ENCODE measurements around the gene GGTLC2.
"Not testable (repeated sequence)": the region's sequence is repeated elsewhere in the genome, so short reads cannot be mapped to it uniquely, and the experiment has no call there.

GGTLC2 gene

GRCh38 chr22:22638313-22638712 lies 6.1 kb upstream of the GGTLC2 start:
- not testable (repeated sequence) for DNase-seq

GRCh38 chr22:22642255-22642654 lies 2.2 kb upstream of the GGTLC2 start:
- DNase-seq, result not testable (repeated sequence)

- not testable (repeated sequence) for DNase-seq
Observed at GRCh38 chr22:22645969-22646368, 1.6 kb downstream of the GGTLC2 start.

DNA sequence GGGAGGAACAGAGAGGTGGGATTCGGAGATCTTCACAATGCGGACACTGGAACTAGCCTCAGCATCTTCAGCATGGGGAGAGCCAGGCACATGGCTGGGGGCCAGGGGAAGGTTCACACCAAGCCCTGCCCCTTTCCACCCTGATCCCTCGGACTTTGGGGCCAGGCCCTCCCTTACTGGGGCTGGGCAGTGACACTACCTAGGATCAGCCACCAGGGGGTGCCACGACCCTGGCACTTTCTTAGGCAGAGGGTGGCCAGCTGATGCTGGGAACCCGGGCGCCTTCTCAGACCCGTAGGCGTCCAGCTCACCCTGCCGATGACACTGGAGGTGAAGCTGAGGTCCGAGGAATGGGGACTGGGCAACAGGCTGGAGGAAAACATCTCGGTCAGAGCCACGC lies 3.5 kb downstream of the GGTLC2 start:
- DNase-seq, result not testable (repeated sequence)

DNA sequence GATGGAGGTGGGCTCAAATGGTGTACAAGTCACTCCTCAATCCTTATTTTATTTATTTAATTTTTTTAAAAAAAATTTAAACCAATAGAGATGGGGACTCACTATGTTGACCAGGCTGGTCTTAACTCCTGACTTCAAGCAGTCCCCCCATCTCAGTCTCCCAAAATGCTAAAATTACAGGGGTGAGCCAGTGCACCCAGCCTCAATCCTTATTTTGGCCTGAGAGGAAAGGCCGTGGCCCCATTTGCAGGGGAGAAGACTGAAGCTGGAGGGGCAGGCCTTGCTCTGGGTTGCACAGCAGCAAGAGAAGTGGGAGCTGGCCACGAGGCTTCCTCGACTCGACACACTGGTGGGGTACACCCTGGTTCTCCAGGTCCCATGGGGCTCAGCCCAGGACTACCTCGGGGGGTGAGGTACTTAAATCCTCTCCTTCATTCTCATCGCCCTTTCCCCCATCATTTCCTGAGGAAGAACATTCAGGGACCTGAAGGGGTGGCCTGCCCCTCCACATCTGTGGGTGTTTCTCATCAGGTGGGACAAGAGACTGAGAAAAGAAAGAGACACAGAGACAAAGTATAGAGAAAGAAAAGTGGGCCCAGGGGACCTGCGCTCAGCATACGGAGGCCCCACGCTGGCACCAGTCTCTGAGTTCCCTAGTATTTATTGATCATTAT lies 4.6 kb downstream of the GGTLC2 start:
- not testable (repeated sequence) for DNase-seq

- not testable (repeated sequence) for DNase-seq
Observed at GRCh38 chr22:22649761-22650160, 5.3 kb downstream of the GGTLC2 start.

- not testable (repeated sequence) for DNase-seq
Observed at GRCh38 chr22:22650398-22650797, 6.0 kb downstream of the GGTLC2 start.

DNA sequence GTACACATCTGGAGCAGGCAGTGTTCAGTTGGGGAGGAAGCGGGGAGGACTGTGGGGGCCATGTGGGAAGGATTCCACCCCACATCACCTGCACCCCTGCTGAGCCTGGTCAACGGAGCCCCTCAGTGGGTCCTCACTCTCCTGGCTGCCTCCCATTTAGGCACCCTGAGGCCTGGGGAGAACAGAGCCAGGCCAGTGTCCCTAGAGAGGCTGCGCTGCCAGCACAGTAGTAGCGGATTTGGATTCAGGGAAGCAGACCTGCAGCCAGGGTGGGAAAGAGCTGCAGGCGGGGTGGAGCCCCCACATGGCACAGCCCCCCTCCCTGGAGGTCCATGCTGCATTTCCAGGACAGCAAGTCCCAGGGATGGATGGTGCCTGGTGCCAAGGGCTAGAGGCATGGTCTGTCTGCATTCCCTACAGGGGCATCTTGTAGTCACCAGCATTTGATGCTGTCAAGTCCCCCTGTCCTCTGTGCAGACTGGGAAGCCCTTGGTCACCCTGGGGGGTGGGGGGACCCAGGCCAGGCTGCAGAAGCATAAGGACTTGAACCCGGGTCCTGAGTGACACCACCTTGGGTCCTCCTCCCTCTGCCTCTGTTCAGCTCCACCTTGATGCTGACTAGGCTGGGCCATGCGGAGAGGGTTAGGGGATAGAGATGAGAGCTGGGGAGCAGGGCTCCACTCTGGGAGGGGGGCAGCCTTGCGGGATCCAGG lies 6.5 kb downstream of the GGTLC2 start:
- not testable (repeated sequence) for DNase-seq

DNA sequence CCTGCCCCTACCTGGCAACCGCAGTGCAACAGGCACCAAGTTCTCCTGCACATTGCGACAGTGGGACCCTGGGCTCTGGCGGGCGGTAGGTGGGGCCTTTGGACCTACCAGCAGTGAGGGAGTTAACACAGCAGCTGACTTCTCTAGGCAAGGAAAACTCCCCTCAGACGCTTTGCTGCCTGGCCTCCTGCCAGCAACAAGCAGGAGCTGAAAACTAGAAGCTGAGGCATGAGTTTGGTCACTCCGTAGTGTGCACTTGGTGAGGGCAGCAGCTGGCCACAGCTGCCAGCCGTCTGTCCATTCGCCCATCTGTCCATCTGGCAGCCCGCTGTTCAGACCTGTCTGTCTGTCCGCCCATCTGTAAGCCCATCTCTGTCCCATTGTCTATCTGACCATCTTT lies 7.2 kb downstream of the GGTLC2 start:
- DNase-seq, result not testable (repeated sequence)

DNA sequence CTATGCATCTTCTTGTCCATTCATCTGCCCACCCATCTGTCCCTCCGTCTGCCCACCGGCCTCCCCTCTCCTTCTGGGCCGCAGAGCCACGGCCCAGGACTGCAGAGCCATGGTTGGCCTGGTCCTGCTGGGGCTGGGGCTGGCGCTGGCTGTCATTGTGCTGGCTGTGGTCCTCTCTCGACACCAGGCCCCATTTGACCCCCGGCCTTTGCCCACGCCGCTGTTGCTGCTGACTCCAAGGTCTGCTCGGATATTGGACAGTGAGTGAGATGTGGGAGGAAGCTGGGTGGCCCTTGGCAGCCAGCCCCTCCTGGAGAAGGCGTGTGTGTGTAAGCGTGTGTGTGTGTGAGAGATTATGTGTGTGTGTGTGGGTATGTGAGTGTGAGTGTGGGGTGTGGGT lies 7.7 kb downstream of the GGTLC2 start:
- not testable (repeated sequence) for DNase-seq

- not testable (repeated sequence) for DNase-seq
Observed at GRCh38 chr22:22652573-22652972, 8.2 kb downstream of the GGTLC2 start.

GRCh38 chr22:22653677-22654381 lies 9.4 kb downstream of the GGTLC2 start:
- not testable (repeated sequence) for DNase-seq

GRCh38 chr22:22655452-22656290 lies 11.3 kb downstream of the GGTLC2 start:
- no peak for DNase-seq

DNA sequence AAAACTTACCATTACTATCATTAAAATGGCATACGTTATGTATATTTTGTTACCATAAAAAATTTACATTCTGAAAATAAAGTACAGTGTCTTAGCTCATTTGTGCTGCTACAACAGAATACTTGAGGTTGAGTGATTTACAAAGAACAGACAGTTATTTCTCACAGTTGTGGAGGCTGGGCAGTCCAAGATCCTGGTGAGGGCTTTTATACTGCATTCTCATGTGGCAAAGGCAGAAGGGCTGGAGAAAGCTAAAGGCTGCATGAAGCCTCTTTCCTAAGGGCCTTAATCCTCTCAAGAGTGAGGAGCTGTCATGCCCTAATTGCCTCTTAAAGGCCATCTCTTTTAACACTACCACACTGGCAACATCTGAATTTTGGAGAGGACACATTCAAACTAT lies 13.3 kb downstream of the GGTLC2 start:
- no peak for DNase-seq

GRCh38 chr22:22661275-22661674 lies 16.9 kb downstream of the GGTLC2 start:
- DNase-seq, result no peak

DNA sequence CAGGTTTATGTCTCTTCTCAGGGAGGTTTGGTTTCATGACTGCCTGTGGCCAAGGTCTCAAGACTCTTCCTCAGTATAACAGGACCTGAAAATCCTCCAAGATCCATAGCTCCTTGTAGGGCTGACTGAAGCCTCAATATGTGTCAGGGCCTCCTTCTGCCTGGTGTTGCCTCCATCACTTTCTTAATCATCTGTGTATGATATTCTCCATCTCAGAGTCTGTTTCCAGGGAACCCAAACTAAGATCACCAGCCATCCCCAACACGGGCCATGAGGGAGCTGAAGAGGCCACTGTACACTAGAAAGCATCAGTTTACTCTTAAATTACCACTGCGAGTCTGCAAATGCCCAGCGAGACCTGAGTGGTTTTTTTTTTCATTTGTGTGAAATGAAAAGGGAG lies 17.7 kb downstream of the GGTLC2 start:
- DNase-seq, result no peak

DNA sequence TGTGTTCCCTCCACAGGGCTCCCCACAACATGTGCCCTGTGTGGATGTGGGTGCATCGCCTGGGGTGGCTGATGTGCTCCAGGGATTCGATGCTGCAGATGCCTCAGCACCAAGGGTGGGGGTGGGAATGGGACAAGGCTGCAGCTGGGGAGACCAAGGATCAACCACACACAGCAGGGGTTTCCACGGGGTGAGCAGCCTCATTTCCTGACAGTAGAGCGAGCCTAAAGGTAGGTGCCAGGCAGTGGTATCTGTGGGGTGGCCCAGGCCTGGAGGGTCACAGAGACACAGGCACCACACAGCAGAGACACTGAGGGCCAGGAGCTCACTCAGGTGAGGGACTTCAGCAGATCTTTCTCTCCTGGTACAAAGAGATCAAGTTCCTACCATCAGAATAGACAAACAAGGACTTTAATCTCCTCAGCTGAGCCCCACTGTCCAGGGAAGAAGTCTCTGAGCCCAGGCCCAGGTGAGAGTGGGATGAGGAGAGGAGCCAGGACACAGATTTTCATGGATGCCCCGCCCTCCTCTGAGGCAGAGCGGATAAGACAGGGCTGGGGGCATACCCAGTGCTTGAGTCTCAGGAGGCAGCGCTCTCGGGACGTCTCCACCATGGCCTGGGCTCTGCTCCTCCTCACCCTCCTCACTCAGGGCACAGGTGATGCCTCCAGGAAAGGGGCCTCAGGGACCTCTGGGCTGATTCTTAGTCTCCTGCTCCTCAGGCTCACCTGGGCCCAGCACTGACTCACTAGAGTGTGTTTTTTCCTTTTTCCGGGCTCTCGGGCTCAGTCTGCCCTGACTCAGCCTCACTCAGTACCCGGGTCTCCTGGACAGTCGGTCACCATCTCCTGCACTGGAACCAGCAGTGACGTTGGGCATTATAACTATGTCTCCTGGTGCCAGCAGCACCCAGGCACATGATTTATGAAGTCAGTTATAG lies 19.7 kb downstream of the GGTLC2 start:
- no peak for DNase-seq

GRCh38 chr22:22666307-22667091 lies 22.1 kb downstream of the GGTLC2 start:
- peak; percentile 17 for DNase-seq

DNA sequence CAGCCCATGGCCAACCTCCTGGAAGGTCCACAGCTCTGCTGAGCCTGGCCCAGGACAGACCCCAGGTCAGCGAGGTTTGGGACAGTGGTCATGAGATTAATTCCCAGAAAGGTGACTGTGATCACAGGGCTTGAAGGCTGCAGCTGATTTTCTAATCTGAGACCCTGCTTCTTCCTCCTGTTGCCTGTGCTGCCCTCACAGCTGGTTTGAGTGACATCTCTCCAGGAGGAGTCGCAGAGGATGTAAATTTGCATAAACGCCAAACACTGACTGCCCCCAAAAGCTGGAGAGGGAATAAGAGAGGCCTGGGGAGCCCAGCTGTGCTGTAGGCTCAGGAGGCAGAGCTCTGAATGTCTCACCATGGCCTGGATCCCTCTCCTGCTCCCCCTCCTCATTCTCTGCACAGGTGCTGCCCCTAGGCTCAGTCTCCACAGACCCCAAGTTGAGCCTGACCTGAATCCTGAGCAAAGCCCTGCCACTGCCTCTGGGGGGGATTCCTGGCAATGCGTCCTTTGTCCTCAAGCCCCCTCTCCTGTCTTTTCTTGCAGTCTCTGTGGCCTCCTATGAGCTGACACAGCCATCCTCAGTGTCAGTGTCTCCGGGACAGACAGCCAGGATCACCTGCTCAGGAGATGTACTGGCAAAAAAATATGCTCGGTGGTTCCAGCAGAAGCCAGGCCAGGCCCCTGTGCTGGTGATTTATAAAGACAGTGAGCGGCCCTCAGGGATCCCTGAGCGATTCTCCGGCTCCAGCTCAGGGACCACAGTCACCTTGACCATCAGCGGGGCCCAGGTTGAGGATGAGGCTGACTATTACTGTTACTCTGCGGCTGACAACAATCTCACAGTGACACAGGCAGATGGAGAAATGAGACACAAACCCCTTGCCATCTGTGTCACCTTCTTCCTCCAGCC lies 23.8 kb downstream of the GGTLC2 start:
- no peak for DNase-seq

DNA sequence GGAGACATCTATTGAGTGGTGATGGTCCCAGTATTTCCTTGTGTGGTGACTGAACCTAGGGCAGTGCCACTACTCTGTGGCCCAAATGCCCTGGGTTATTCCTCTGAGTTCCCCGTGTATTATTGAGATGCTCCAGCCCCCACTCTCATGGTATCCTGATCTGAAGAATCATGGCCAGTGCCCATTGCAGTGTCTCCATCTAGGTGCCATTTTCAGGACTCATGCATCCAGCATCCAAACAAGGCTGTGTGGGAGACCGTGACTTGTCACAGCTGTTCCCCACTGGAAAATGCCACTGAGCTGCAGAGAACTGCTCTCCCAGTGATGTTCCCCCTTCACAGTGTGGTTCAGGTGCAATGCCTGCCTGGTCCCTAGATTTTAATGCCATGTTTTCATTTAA lies 24.7 kb downstream of the GGTLC2 start:
- DNase-seq, result no peak

Data from CD4-positive, alpha-beta T cell treated with Interleukin-12 subunit alpha and Interleukin-12 subunit beta, for 1 hour (primary cell).